Fibroblast of skin of left biceps (primary cell): ENCODE data around the gene TFIP11.
"Not testable (repeated sequence)": the region's sequence is repeated elsewhere in the genome, so short reads cannot be mapped to it uniquely, and the experiment has no call there.

Experiments used
- DNase-seq, 2 experiments: peaks; one replicate each; pipeline ENCODE4 v3.0.0-alpha.2; 2013; ENCODE audit warnings: low read depth in 2 of 2

TFIP11 gene

GRCh38 chr22:26541167-26541819 lies 29.0 kb upstream of the TFIP11 start:
- DNase-seq = no peak

GRCh38 chr22:26540119-26540518 lies 27.8 kb upstream of the TFIP11 start:
- DNase-seq = no peak

- DNase-seq = no peak
Measured at GRCh38 chr22:26536762-26537134, 24.5 kb upstream of the TFIP11 start.

GRCh38 chr22:26536056-26536761 lies 23.9 kb upstream of the TFIP11 start:
- no peak for DNase-seq

- no peak for DNase-seq
Measured at GRCh38 chr22:26535603-26535908, 23.3 kb upstream of the TFIP11 start.

GRCh38 chr22:26534874-26535602 lies 22.8 kb upstream of the TFIP11 start:
- no peak for DNase-seq

- DNase-seq = no peak
Measured at GRCh38 chr22:26534171-26534855, 22.0 kb upstream of the TFIP11 start.

- no peak for DNase-seq
Measured at GRCh38 chr22:26529345-26529744, 17.1 kb upstream of the TFIP11 start.

- DNase-seq = not testable (repeated sequence)
Measured at GRCh38 chr22:26528518-26528917, 16.2 kb upstream of the TFIP11 start.

GRCh38 chr22:26527574-26528465 lies 15.5 kb upstream of the TFIP11 start:
- DNase-seq = no peak

GRCh38 chr22:26527167-26527566 lies 14.9 kb upstream of the TFIP11 start:
- no peak for DNase-seq

- no peak for DNase-seq
Measured at GRCh38 chr22:26525946-26526564, 13.8 kb upstream of the TFIP11 start.

- no peak for DNase-seq
Measured at GRCh38 chr22:26524870-26525269, 12.6 kb upstream of the TFIP11 start.

- no peak for DNase-seq
Measured at GRCh38 chr22:26522592-26522991, 10.3 kb upstream of the TFIP11 start.

GRCh38 chr22:26522012-26522411 lies 9.7 kb upstream of the TFIP11 start:
- DNase-seq = no peak

- DNase-seq = no peak
Measured at GRCh38 chr22:26517429-26517828, 5.2 kb upstream of the TFIP11 start.

GRCh38 chr22:26516503-26516902 lies 4.2 kb upstream of the TFIP11 start:
- no peak for DNase-seq

- DNase-seq = no peak
Measured at GRCh38 chr22:26515931-26516330, 3.7 kb upstream of the TFIP11 start.

GRCh38 chr22:26514419-26515161 lies 2.3 kb upstream of the TFIP11 start:
- no peak for DNase-seq

- no peak for DNase-seq
Measured at GRCh38 chr22:26513838-26514237, 1.6 kb upstream of the TFIP11 start.
